Endodermal cell (in vitro differentiated cells): Measurements from ENCODE around the gene MPC1. TPM values are rescaled to one million over a fixed set of nuclear protein-coding genes. Genes with fewer than 3 reads are reported as not detected.

Source experiments
- DNase-seq: peaks from one replicate; pipeline ENCODE4 v3.0.0-alpha.2; 2017
- H3K27ac ChIP-seq: 2 replicates; pipeline ENCODE4 v1.5.1; 2013; ENCODE audit warnings: mild to moderate bottlenecking, low read depth, low read length, moderate library complexity
- H3K27me3 ChIP-seq: 2 replicates; pipeline ENCODE4 v1.6.1; 2013; ENCODE audit warnings: mild to moderate bottlenecking, low read length, moderate library complexity; ENCODE audit not compliant: insufficient read depth, control insufficient read depth, poor library complexity, severe bottlenecking
- H3K36me3 ChIP-seq: 2 replicates; pipeline ENCODE4 v1.7.0; 2013; ENCODE audit warnings: mild to moderate bottlenecking, low read length, moderate library complexity; ENCODE audit not compliant: control insufficient read depth, insufficient read depth
- H3K4me1 ChIP-seq: one replicate; pipeline ENCODE4 v1.7.0; 2013; ENCODE audit warnings: low read length; ENCODE audit not compliant: control insufficient read depth, insufficient read depth
- H3K4me3 ChIP-seq: 2 replicates; pipeline ENCODE4 v1.5.1; 2013; ENCODE audit warnings: mild to moderate bottlenecking, low read length, moderate library complexity
- H3K9ac ChIP-seq: 2 replicates; pipeline ENCODE4 v1.6.1; 2013; ENCODE audit warnings: mild to moderate bottlenecking, low read length, moderate library complexity; ENCODE audit not compliant: poor library complexity, severe bottlenecking; ENCODE audit errors: extremely low read depth
- H3K9me3 ChIP-seq: 2 replicates; pipeline ENCODE4 v1.6.1; 2013; ENCODE audit warnings: mild to moderate bottlenecking, low read length, moderate library complexity; ENCODE audit not compliant: control insufficient read depth
- H3K27ac Mint-ChIP-seq: 2 replicates; pipeline ENCODE4 v1.8.0; 2020; ENCODE audit warnings: mixed read lengths
- H3K27me3 Mint-ChIP-seq: 2 replicates; pipeline ENCODE4 v1.8.0; 2021; ENCODE audit warnings: mild to moderate bottlenecking, mixed read lengths; ENCODE audit not compliant: insufficient read depth
- H3K36me3 Mint-ChIP-seq: 2 replicates; pipeline ENCODE4 v1.8.0; 2020; ENCODE audit warnings: low read depth, mixed read lengths
- H3K4me1 Mint-ChIP-seq: 2 replicates; pipeline ENCODE4 v1.8.0; 2020; ENCODE audit warnings: mixed read lengths
- H3K4me3 Mint-ChIP-seq: 2 replicates; pipeline ENCODE4 v1.8.0; 2020; ENCODE audit warnings: mild to moderate bottlenecking, moderate library complexity, mixed read lengths
- H3K9me3 Mint-ChIP-seq: 2 replicates; pipeline ENCODE4 v1.8.0; 2020; ENCODE audit warnings: mild to moderate bottlenecking, mixed read lengths
- CTCF ChIP-seq: fragments of 200-600 bp; sonication (generic); conservative IDR thresholded peaks from 2 replicates; pipeline ENCODE4 v1.5.0; 2021; ENCODE audit warnings: antibody characterized with exemption, mild to moderate bottlenecking
- WGBS, 2 experiments: methylation state at CpG; one replicate each; pipeline versions ENCODE4 v1.1.5 to v1.1.7; 2013; ENCODE audit warnings: missing lambda C conversion rate in 2 of 2, mixed read lengths in 1 of 2; ENCODE audit not compliant: insufficient coverage in 1 of 2, insufficient read length in 1 of 2; 5-methylcytosine and 5-hydroxymethylcytosine counted together
- total RNA-seq, 2 donors: library from RNA; stranded (reverse); fragmentation: NEBNext Ultra II Directional in 1 of 2; extraction: Animal tissue kit (Norgen Biotek cat#: 25700) in 1 of 2; gene quantifications; 2 replicates in 1 of 2; 3 replicates in 1 of 2; pipeline ENCODE4 v1.2.1, GENCODE V29; 2021

Gene MPC1
- total RNA-seq, 2 donors from 2014 or later, result 8.2 to 8.7 TPM

DNA sequence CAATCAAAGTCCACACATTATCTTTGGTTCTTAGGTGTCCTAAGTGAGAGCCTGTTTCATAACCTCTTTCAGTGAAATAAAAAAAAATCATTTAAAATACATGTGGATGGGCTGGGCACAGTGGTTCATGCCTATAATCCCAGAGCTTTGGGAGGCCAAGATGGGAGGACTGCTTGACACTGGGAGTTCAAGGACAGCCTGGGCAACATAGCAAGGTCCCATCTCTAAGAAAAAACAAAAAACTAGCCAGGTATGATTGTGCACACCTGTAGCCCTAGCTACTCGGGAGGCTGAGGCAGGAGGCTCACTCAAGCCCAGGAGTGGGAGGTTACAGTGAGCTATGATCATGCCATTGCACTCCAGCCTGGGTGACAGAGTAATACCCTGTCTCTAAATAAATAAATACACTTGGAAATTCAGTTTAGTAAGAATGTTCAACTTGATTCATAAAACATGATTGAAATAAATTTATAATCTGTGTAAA lies 3.6 kb downstream of the MPC1 start:
- Histone ChIP-seq H3K9me3 (no peaks in the 10 kb centered on the region), H3K9ac (no peak overlapping the region), H3K4me1 (no peaks in the 10 kb centered on the region), H3K27me3 (peaks cover 5% of the 10 kb centered on the region), H3K4me3 (no peak overlapping the region), H3K27ac (no peak overlapping the region), H3K36me3 (no peaks in the 10 kb centered on the region)
- H3K4me1 Mint-ChIP-seq, result no peaks in the 10 kb centered on the region
- TF ChIP-seq CTCF, result no peak
- no peaks in the 10 kb centered on the region for H3K27me3 Mint-ChIP-seq
- H3K9me3 Mint-ChIP-seq, result no peaks in the 10 kb centered on the region
- no peak overlapping the region for H3K27ac Mint-ChIP-seq
- WGBS, 2 experiments, result 78% methylated on average over 1 of the region's 1 CpG; no CpG with 5 or more reads in 1 of the 2 experiments
- no peak for DNase-seq
- no peak overlapping the region for H3K4me3 Mint-ChIP-seq
- no peaks in the 10 kb centered on the region for H3K36me3 Mint-ChIP-seq

DNA sequence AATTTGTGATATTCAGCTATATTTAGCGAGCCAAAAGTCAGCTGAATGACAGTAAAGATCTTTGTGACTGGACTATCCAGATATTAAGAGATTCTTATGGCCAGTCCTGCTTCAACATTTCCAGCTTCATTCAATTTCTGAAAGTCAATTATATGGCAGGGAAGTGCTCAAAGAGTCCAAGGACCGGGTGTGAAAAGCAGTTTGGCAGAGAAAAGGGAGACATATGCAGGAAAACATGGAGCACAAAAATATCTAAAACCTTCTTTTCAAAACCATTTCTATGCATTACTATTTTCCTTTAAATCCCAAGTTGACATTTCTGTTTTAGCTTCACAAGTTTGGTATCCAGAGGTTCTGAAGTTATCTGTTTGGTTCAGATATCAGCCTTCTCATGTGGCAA lies 5.0 kb downstream of the MPC1 start:
- Mint-ChIP-seq H3K27ac (no peak overlapping the region), H3K27me3 (no peaks in the 10 kb centered on the region)
- H3K9me3 ChIP-seq, result no peaks in the 10 kb centered on the region

DNA sequence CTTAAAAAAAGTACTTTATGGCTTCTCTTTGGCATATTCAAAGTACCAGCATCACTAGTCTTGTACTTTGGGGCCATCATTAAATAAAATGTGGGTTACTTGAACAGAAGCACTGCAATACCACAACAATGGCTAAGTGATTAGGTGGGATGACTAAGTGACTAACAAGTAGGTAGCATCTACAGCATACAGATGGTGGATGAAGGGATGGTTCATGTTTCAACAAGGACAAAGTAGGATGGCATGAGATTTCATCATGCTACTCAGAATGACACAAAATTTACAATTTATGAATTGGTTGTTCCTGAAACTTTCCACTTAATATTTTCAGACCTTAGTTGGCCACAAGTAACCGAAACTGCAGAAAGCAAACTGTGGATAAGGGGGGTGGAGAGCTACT lies 7.7 kb downstream of the MPC1 start:
- WGBS, 2 experiments, result no CpG with 5 or more reads among the region's 1 CpG

More for the DNA sequence above, 5.0 kb downstream of the MPC1 start:
- no peak overlapping the region for H3K9ac ChIP-seq
- H3K4me1 Mint-ChIP-seq, result no peaks in the 10 kb centered on the region
- no peaks in the 10 kb centered on the region for H3K36me3 ChIP-seq
- no peak overlapping the region for H3K4me3 ChIP-seq
- H3K27ac ChIP-seq, result no peak overlapping the region
- H3K36me3 Mint-ChIP-seq, result no peaks in the 10 kb centered on the region
- no peak for DNase-seq
- WGBS, 2 experiments, result 70 to 86% methylated on average over 1 to 2 of the region's 2 CpGs
- TF ChIP-seq CTCF, result no peak
- no peak overlapping the region for H3K4me3 Mint-ChIP-seq
- H3K4me1 ChIP-seq, result no peaks in the 10 kb centered on the region
- no peaks in the 10 kb centered on the region for H3K9me3 Mint-ChIP-seq
- peaks cover 5% of the 10 kb centered on the region for H3K27me3 ChIP-seq

More for the DNA sequence above, 7.7 kb downstream of the MPC1 start:
- Histone ChIP-seq H3K36me3 (no peaks in the 10 kb centered on the region), H3K4me1 (no peaks in the 10 kb centered on the region), H3K27me3 (no peaks in the 10 kb centered on the region), H3K9ac (no peak overlapping the region), H3K9me3 (no peaks in the 10 kb centered on the region), H3K27ac (no peak overlapping the region), H3K4me3 (no peak overlapping the region)
- no peaks in the 10 kb centered on the region for H3K9me3 Mint-ChIP-seq
- no peaks in the 10 kb centered on the region for H3K4me1 Mint-ChIP-seq
- no peak overlapping the region for H3K4me3 Mint-ChIP-seq
- no peak for TF ChIP-seq CTCF
- no peaks in the 10 kb centered on the region for H3K36me3 Mint-ChIP-seq
- no peak overlapping the region for H3K27ac Mint-ChIP-seq
- H3K27me3 Mint-ChIP-seq, result no peaks in the 10 kb centered on the region
- no peak for DNase-seq
